GM18951 (cell line): ENCODE data around the gene RAD52.

Experiments used
- POLR2A ChIP-seq: IDR thresholded peaks from 4 replicates; pipeline ENCODE4 v1.6.1; 2011; ENCODE audit warnings: mild to moderate bottlenecking; ENCODE audit not compliant: insufficient read length, insufficient read depth; ENCODE audit errors: extremely low read depth
- in situ Hi-C: fragments of 300-500 bp; cut with MboI; formaldehyde crosslinking; loops from one replicate; pipeline ENCODE4 v1.12.0; 2022; ENCODE audit warnings: low sequenced_read_pairs, mixed read lengths, inconsistent platforms; ENCODE audit not compliant: unreplicated experiment

RAD52 gene

GRCh38 chr12:949453-950191, at the start of gene RAD52:
Gene RAD52, minus strand, starts transcription at chr12:949694. Its CDS starts 16,636 bp downstream, at chr12:933058.
- TF ChIP-seq POLR2A = peak; percentile 90
- in situ Hi-C loops = loop anchor here (10.0 kb wide), 1 partner anchor 385 kb away; no protein-coding TSS in a partner anchor

- no peak for TF ChIP-seq POLR2A
- in situ Hi-C loops = no loop called here
These were observed 48.8 kb upstream of the RAD52 start for GRCh38 chr12:998020-998874.

GRCh38 chr12:997505-997904, 48.0 kb upstream of the RAD52 start:
- in situ Hi-C loops = no loop called here
- TF ChIP-seq POLR2A = no peak

- in situ Hi-C loops = no loop called here
- TF ChIP-seq POLR2A = no peak
These were observed 47.4 kb upstream of the RAD52 start for GRCh38 chr12:996881-997280.

GRCh38 chr12:992647-993046, 43.2 kb upstream of the RAD52 start:
- in situ Hi-C loops = no loop called here

GRCh38 chr12:991350-992333, 42.1 kb upstream of the RAD52 start:
- in situ Hi-C loops = no loop called here
- TF ChIP-seq POLR2A = no peak

More at GRCh38 chr12:992647-993046, 43.2 kb upstream of the RAD52 start:
- no peak for TF ChIP-seq POLR2A

- in situ Hi-C loops = no loop called here
- TF ChIP-seq POLR2A = peak; percentile 70
These were observed 41.3 kb upstream of the RAD52 start, which contains the start of gene ERC1 for GRCh38 chr12:990661-991349. Gene ERC1, plus strand, starts transcription at chr12:991223. Its CDS starts 36,681 bp downstream, at chr12:1027904.

GRCh38 chr12:989751-990660, 40.5 kb upstream of the RAD52 start:
- in situ Hi-C loops = no loop called here
- no peak for TF ChIP-seq POLR2A

GRCh38 chr12:989051-989450, 39.6 kb upstream of the RAD52 start:
- in situ Hi-C loops = no loop called here
- no peak for TF ChIP-seq POLR2A

- in situ Hi-C loops = no loop called here
- no peak for TF ChIP-seq POLR2A
These were observed 39.2 kb upstream of the RAD52 start for GRCh38 chr12:988646-989045.

- in situ Hi-C loops = no loop called here
- TF ChIP-seq POLR2A = no peak
These were observed 32.5 kb upstream of the RAD52 start for GRCh38 chr12:981961-982360.

- in situ Hi-C loops = no loop called here
- TF ChIP-seq POLR2A = no peak
These were observed 31.8 kb upstream of the RAD52 start for GRCh38 chr12:981176-981828.
